NCI-H2196 treated with DMSO at 0.1 percent for 48 hours (cell line): Measurements from ENCODE around the gene SLC29A3.

Experiments
- DNase-seq: peaks from one replicate; lab custom pipeline; 2025; ENCODE audit not compliant: unreplicated experiment; lab: John Stamatoyannopoulos, UW

The SLC29A3 gene

GRCh38 chr10:71409516-71410104 is 90.6 kb downstream of the SLC29A3 start:
- DNase-seq, result no peak
